Measurements from ENCODE around the gene TNFRSF14. TPM values are rescaled to one million over a fixed set of nuclear protein-coding genes. Genes with fewer than 3 reads are reported as not detected.
A peak's percentile ranks its signal among the peaks of the same experiment; 100 is the strongest.

The TNFRSF14 gene
- total RNA-seq, 3 donors from 2014 or later (not counting 1 experiment from before 2014, with no cell fraction given) = 228 to 266 (median 262) TPM

- Mint-ChIP-seq H3K4me3 (peak overlapping the region; percentile 92), H3K27ac (peak overlapping the region; percentile 95), H3K36me3 (no peaks in the 10 kb centered on the region), H3K9me3 (no peaks in the 10 kb centered on the region), H3K27me3 (ENCODE audit: low read depth in 2 of 2) (no peaks in the 10 kb centered on the region), H3K4me1 (peaks cover 6 to 28% of the 10 kb centered on the region in 2 donors)
- intact Hi-C loops (cut with micrococcal nuclease) = loop anchor here (1.0 to 5.0 kb wide), 4 partner anchors 28 to 170 kb away; partner anchors contain the start of genes PANK4 and TNFRSF14
- Histone ChIP-seq H3K4me1 (ENCODE audit: control insufficient read depth, insufficient read depth, low read length) (peaks cover 42% of the 10 kb centered on the region), H3K27ac (ENCODE audit: low read length) (peak overlapping the region; percentile 100), H3K4me3 (ENCODE audit: low read length) (peak overlapping the region; percentile 84), H3K36me3 (ENCODE audit: control insufficient read depth, insufficient read depth, low read length) (peaks cover 6% of the 10 kb centered on the region), H3K9me3 (ENCODE audit: control insufficient read depth, insufficient read depth, low read length) (no peaks in the 10 kb centered on the region), H3K27me3 (ENCODE audit: control insufficient read depth, insufficient read depth, low read length) (no peaks in the 10 kb centered on the region)
- ATAC-seq = no peak
- 23% methylated on average over 12 of the region's 12 CpGs for WGBS (ENCODE audit: insufficient coverage)
- TF ChIP-seq CTCF (IDR thresholded peaks at IDR 0.05) = no peak
- peak in 1 of 2 donors; percentile 49 for DNase-seq
These were observed 28.6 kb downstream of the TNFRSF14 start for GRCh38 chr1:2584686-2585317.

GRCh38 chr1:2585318-2586092 is 29.3 kb downstream of the TNFRSF14 start:
- TF ChIP-seq CTCF (IDR thresholded peaks at IDR 0.05) = no peak
- H3K27ac ChIP-seq (ENCODE audit: low read length) = peak overlapping the region; percentile 100
- H3K9me3 Mint-ChIP-seq = no peaks in the 10 kb centered on the region
- no peaks in the 10 kb centered on the region for H3K27me3 Mint-ChIP-seq (ENCODE audit: low read depth in 2 of 2)
- intact Hi-C loops (cut with micrococcal nuclease) = loop anchor here (1.0 to 5.0 kb wide), 5 partner anchors 29 to 171 kb away; partner anchors contain the start of genes PANK4 and TNFRSF14
- ATAC-seq (peak; percentile 58 to 73 (median 59)), DNase-seq (peak; percentile 71 to 90)
- peak overlapping the region; percentile 92 for H3K4me3 Mint-ChIP-seq
- no peaks in the 10 kb centered on the region for H3K27me3 ChIP-seq (ENCODE audit: control insufficient read depth, insufficient read depth, low read length)
- H3K4me3 ChIP-seq (ENCODE audit: low read length) = peak overlapping the region; percentile 84
- peak overlapping the region; percentile 95 for H3K27ac Mint-ChIP-seq
- no peaks in the 10 kb centered on the region for H3K9me3 ChIP-seq (ENCODE audit: control insufficient read depth, insufficient read depth, low read length)
- WGBS (ENCODE audit: insufficient coverage) = 0% methylated on average over 28 of the region's 28 CpGs
- H3K4me1 ChIP-seq (ENCODE audit: control insufficient read depth, insufficient read depth, low read length) = peaks cover 41% of the 10 kb centered on the region
- no peaks in the 10 kb centered on the region for H3K36me3 Mint-ChIP-seq
- H3K36me3 ChIP-seq (ENCODE audit: control insufficient read depth, insufficient read depth, low read length) = peaks cover 6% of the 10 kb centered on the region
- peaks cover 6 to 28% of the 10 kb centered on the region in 2 donors for H3K4me1 Mint-ChIP-seq

- Mint-ChIP-seq H3K27ac (peak within 1 kb of the TSS; percentile 95), H3K4me1 (peaks cover 6 to 28% of the 10 kb centered on the region in 2 donors), H3K9me3 (no peaks in the 10 kb centered on the region), H3K36me3 (no peaks in the 10 kb centered on the region), H3K27me3 (ENCODE audit: low read depth in 2 of 2) (no peaks in the 10 kb centered on the region), H3K4me3 (peak within 1 kb of the TSS; percentile 92)
- Histone ChIP-seq H3K36me3 (ENCODE audit: control insufficient read depth, insufficient read depth, low read length) (peaks cover 6% of the 10 kb centered on the region), H3K9me3 (ENCODE audit: control insufficient read depth, insufficient read depth, low read length) (no peaks in the 10 kb centered on the region), H3K4me3 (ENCODE audit: low read length) (peak within 1 kb of the TSS; percentile 84), H3K27ac (ENCODE audit: low read length) (peak within 1 kb of the TSS; percentile 100), H3K27me3 (ENCODE audit: control insufficient read depth, insufficient read depth, low read length) (no peaks in the 10 kb centered on the region), H3K4me1 (ENCODE audit: control insufficient read depth, insufficient read depth, low read length) (peaks cover 36% of the 10 kb centered on the region)
- WGBS (ENCODE audit: insufficient coverage) = under 1% methylated on average over 107 of the region's 107 CpGs
- intact Hi-C loops (cut with micrococcal nuclease) = loop anchor here (1.0 to 5.0 kb wide), 2 partner anchors 56 to 59 kb away; partner anchors contain the start of gene PANK4
- TF ChIP-seq CTCF (IDR thresholded peaks at IDR 0.05) = no peak
- peak; percentile 97 to 98 for DNase-seq
- peak; percentile 75 to 90 (median 81) for ATAC-seq
These were observed 30.2 kb downstream of the TNFRSF14 start, which contains the start of gene PRXL2B for GRCh38 chr1:2586154-2587070. Gene PRXL2B, plus strand, starts transcription at chr1:2586777. Its CDS starts 109 bp downstream, at chr1:2586886.
